Heart left ventricle (tissue), 13 donors: ENCODE results near the gene PCCA.

Experiments used
- CTCF ChIP-seq, 12 donors: fragments of 200-600 bp; sonication (generic) in 4 of 12; IDR thresholded peaks; one replicate each; pipeline versions ENCODE4 v1.5.0 to v1.8.0; 2018 to 2022; ENCODE audit warnings: antibody characterized with exemption in 12 of 12, mild to moderate bottlenecking in 5 of 12
- POLR2A ChIP-seq, 2 donors: fragments of 450-650 bp; IDR thresholded peaks; one replicate each; pipeline ENCODE4 v1.6.1; 2017; ENCODE audit warnings: antibody characterized with exemption in 2 of 2, mild to moderate bottlenecking in 2 of 2, moderate library complexity in 2 of 2
- donor health status: ischemic (EF 13 %, LVEDD 7.1; RV severe dilation, severe dysfunction).
- donor health status: DM: no; HTN: yes; CAD: no.
- donor health status: DM: no; HTN: no; CAD: no.
- donor health status: ischemic (EF 25% LVEDD 6.9; RV normal size, moderate dysfunction).
- donor health status: ischemic (EF 25% LVEDD 5.7; RV mildly dilated, moderate dysfunction).
- donor health status: ischemic (EF 35%, LVEDD 5.7; RV mildly dilated, moderate dysfunction).
- donor health status: nonischemic (EF 11% LVEDD 7.7; RV severe dilation, severe dysfunction).
- donor health status: DM: yes; HTN: yes; CAD: no.
- donor health status: PGD.
- donor health status: ischemic (EF 29% LVEDD 5.4; RV normal size, mild dysfunction).
- donor health status: nonischemic (EF 23%, LVEDD 6.1; RV moderate dilation, normal function).

GRCh38 chr13:100298691-100299090, 209.8 kb downstream of the PCCA start:
- no peak for TF ChIP-seq CTCF (IDR thresholded peaks at IDR 0.05)
- TF ChIP-seq POLR2A (IDR thresholded peaks at IDR 0.05): no peak
